Hypothalamus (tissue), 51 donors: ENCODE results near the gene CTNND2.
"Not testable (repeated sequence)": the region's sequence is repeated elsewhere in the genome, so short reads cannot be mapped to it uniquely, and the experiment has no call there.

Experiments used
- DNase-seq, 51 donors: peaks; one replicate each; lab custom pipeline; 2025; lab: John Stamatoyannopoulos, UW

The CTNND2 gene

GRCh38 chr5:11012295-11012694, 892.0 kb downstream of the CTNND2 start:
- no peak for DNase-seq

- DNase-seq, result no peak
These were observed 893.6 kb downstream of the CTNND2 start for GRCh38 chr5:11010429-11011210.

- no peak for DNase-seq
These were observed 894.7 kb downstream of the CTNND2 start for GRCh38 chr5:11009576-11009975.

- DNase-seq, result no peak
These were observed 896.9 kb downstream of the CTNND2 start for GRCh38 chr5:11007269-11007870.

GRCh38 chr5:11004523-11004922, 899.7 kb downstream of the CTNND2 start:
- not testable (repeated sequence) for DNase-seq

GRCh38 chr5:11000515-11001353, 903.5 kb downstream of the CTNND2 start:
- no peak for DNase-seq

GRCh38 chr5:10999714-11000113, 904.5 kb downstream of the CTNND2 start:
- no peak for DNase-seq

- no peak for DNase-seq
These were observed 908.4 kb downstream of the CTNND2 start for GRCh38 chr5:10995891-10996290.

GRCh38 chr5:10994091-10994986, 909.9 kb downstream of the CTNND2 start:
- no peak for DNase-seq

- DNase-seq, result no peak
These were observed 913.6 kb downstream of the CTNND2 start for GRCh38 chr5:10990634-10991033.

GRCh38 chr5:10989577-10990263, 914.5 kb downstream of the CTNND2 start:
- DNase-seq, result no peak

GRCh38 chr5:10988622-10989021, 915.6 kb downstream of the CTNND2 start:
- peak in 3 of 51 donors; percentile 9 to 54 (median 11) for DNase-seq

- peak in 25 of 51 donors; percentile 4 to 56 (median 20) for DNase-seq
These were observed 916.2 kb downstream of the CTNND2 start for GRCh38 chr5:10987925-10988504.

GRCh38 chr5:10987276-10987924, 916.8 kb downstream of the CTNND2 start:
- DNase-seq, result no peak

GRCh38 chr5:10985721-10986110, 918.5 kb downstream of the CTNND2 start:
- DNase-seq, result no peak

- DNase-seq, result no peak
These were observed 919.0 kb downstream of the CTNND2 start for GRCh38 chr5:10985091-10985720.

- no peak for DNase-seq
These were observed 920.1 kb downstream of the CTNND2 start for GRCh38 chr5:10984021-10984715.

- no peak for DNase-seq
These were observed 921.6 kb downstream of the CTNND2 start for GRCh38 chr5:10982626-10983025.
